ENCODE data around the gene MRPL28.
A peak's percentile ranks its signal among the peaks of the same experiment; 100 is the strongest.
"Not testable (repeated sequence)": the region's sequence is repeated elsewhere in the genome, so short reads cannot be mapped to it uniquely, and the experiment has no call there.

MRPL28 gene

GRCh38 chr16:359067-359763 lies 11.1 kb downstream of the MRPL28 start:
- no peak for DNase-seq

- DNase-seq, result no peak
Observed at GRCh38 chr16:356741-357140, 13.6 kb downstream of the MRPL28 start.

DNA sequence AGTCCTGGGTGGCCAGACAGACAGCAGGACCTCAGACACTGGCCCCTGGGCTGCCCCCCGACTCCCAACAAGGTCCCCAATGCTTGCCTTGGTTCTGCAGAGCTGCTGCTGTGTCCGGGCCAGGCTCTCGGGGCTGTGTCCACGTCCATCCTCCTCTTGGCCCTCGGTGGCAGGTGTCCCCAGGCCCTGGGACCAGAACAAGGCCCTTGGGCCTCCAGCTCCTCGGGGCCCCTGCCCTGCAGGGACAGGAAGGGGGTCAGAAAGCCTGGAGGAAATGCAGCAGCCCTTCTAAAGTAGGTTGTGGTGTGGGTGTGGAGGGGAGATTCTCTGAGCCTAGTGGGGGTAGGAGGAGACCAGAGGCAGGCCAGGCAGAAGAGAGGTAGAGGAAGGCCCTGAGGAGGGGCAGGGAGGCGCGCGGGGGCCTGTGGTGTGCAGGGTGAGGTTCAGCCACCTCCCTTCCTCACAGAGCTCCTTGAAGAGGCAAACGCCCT lies 15.3 kb downstream of the MRPL28 start:
- DNase-seq, result no peak

GRCh38 chr16:354291-354881 lies 16.0 kb downstream of the MRPL28 start:
- no peak for DNase-seq

GRCh38 chr16:353404-354290 lies 16.7 kb downstream of the MRPL28 start:
- DNase-seq, result no peak

DNA sequence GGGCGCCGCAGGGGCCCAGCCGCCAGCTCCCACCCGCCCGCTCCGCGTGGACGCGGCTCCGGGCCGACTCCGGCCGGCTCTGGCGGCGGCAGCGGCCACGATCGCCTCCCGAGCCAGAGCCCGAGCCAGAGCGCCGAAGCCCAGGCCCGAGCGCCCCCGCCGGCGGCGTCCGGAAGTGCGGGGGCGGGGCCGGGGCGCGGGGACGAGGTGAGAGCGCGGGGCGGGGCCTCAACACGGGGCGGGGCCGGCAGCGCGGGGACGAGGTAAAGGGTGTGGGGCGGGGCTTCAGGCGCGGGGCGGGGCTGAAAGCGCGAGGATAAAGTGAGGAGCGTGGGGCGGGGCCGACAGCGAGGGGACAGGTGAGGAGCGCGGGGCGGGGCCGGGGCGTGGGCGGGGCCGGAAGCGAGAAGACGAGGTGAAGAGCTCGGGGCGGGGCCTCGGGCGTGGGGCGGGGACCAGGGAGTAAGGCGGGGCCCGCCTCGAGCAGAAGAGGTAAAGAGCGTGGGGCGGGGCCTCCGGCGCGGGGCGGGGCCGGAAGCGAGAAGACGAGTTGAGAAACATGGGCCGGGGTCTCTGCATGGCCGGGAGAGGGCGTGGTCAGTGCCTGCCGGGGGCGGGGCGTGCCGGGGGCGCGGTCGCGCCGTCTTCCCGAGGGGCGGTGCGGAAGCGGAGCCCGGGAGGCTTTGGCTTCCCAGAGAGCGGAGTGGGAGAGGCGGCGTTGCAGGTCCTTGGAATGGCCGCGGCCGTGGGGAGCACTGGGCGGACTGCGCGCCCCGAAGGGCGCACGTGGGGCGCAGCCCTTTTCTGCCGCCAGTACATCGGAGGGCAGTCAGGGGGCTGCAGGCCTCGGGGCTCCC lies 17.6 kb downstream of the MRPL28 start, which contains the start of gene AXIN1:
Gene AXIN1, minus strand, starts transcription at position 177 of the 857 bp plus-strand sequence. CDS start 5,698 bp downstream, outside the sequence.
- DNase-seq, result peak; percentile 90

DNA sequence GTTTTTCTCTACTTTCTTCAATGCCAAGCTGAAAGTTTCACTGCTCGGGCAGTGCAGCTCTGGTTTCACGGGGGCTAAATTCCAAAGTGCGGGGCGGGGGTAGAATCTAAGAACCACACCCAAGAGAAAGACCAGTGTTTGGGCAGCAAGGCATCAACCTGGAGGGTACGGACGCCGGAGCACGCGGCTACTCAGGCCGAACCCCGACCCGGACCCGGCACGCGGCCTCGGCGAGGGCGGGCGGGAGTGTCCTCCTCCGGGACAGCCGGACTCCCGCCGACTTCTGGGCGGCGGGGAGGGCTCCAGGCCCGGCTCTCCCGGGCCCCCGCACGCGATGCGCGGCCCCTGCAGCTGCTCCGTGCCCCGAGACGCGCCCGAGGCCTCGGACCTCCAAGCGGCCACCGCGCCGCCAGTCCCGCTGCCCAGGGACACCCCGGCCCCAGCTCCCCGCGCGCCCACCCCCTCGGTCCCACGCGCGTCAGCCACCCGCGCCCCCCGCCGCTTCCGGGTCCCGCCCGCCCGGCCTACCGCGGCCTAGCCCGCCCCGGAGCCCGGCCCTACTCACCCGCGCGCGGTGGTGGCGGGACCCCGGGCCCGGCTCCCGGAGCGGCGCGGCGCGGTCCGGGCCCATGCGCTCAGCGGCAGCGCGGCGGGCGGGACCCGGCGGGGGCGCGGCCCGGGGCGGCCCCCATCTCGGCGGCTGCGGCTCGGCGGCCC lies 18.4 kb downstream of the MRPL28 start:
- no peak for DNase-seq

GRCh38 chr16:350203-350602 lies 20.1 kb downstream of the MRPL28 start:
- no peak for DNase-seq

DNA sequence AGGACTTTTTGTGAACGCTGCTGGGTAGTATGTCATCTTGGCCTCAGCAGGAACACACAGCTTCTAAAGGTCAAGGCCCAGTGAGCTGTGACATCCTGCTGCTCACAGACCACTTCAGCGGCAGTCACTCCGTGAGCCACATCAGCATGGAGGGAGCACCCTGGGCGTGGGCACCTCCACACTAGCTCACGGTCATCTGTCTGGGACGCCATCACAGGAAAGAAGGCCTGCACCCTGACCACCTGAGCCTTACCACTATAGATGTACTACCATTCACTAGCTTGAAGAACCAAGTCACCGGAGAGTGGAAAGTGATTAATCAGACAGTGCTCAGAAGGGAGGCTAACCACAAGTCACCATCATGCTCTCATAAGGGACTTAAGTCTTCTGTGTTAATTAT lies 21.1 kb downstream of the MRPL28 start:
- no peak for DNase-seq

DNA sequence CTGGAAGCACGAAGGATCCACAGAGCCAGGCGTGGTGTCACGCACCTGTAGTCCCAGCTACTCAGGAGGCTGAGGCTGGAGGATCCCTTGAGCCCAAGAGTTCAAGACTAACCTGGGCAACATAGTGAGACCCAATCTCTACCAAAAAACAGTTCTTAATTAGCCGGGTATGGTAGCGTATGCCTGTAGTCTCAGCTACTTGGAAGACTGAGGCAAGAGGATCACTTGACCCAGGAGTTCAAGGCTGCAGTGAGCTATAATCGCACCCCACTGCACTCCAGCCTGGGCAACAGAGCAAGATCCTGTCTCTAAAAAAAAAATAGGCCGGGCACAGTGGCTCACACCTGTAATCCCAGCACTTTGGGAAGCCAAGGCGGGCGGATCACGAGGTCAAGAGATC lies 21.8 kb downstream of the MRPL28 start:
- DNase-seq, result not testable (repeated sequence)

DNA sequence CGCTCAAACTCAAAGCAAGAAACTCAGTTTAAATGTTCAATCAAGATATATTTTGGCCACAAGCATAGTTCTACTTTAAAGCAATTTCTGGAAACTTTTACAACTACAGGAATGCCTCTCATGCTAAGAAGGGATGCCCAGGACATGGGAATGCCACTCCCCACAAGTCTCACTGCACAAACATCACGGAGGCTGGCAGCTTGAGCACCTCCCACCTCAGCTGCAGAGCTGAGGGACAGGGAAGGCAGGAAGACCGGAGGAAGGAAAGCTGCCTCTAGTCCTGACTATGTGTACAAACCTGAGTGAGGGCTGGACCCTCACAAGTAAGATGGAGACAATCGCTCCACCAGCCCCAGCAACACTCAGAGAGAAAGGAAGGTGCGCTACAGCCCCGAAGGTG lies 23.1 kb downstream of the MRPL28 start:
- DNase-seq, result no peak

DNA sequence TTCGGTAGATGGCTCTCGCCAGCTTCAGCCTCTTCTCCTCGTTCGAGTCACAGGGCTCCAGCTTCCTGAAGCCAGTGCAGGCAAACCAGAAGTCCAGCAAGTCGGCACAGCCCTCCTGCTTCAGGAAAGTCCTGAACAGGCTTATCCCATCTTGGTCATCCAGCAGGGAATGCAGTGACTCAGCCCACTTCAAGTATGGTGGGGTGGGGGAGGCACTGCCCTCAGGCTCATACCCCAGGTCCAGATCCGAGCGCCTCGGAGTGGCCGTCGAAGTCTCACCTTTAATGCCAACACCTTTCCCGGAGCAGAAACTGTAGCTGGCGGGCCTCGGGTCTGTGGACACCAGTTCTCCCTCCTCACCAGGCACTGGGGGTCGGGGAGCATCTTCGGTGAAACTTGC lies 23.8 kb downstream of the MRPL28 start:
- no peak for DNase-seq

- DNase-seq, result no peak
Observed at GRCh38 chr16:345772-346171, 24.6 kb downstream of the MRPL28 start.

DNA sequence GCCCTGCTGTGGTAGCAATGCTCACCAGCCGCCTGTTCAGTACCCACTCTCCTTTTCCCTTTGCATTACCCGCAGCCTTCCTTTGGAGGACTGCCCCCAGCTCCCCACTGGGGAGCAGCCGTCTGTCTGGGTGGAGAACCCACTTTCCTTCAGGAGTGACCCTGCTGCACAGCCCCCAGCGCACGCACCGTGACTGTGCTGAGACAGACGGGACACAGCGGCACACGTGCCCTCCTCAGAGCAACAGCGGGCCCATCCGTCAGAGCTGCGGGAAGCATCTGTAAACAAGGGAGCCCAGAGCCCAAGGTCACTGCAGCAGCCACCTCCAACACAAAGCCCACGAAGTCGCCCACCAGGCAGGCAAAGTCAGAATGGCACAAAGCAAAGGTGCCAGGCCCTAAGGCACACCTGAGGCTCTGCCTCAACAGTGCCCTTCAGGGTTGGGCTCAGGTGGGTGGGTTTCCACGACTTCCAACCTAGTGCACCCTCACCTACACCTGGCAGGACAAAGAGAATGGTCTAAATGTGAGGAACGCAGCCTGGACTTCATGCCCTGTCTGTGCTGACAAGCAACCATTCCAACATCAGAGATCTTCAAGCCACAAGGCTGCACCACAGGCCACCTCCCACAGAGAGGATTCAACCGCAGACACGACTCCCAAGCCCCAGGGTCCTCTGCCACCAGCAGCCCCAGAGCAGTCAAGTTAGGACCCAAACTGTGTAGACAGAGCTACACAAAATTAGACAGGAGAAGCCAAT lies 27.7 kb downstream of the MRPL28 start:
- no peak for DNase-seq

DNA sequence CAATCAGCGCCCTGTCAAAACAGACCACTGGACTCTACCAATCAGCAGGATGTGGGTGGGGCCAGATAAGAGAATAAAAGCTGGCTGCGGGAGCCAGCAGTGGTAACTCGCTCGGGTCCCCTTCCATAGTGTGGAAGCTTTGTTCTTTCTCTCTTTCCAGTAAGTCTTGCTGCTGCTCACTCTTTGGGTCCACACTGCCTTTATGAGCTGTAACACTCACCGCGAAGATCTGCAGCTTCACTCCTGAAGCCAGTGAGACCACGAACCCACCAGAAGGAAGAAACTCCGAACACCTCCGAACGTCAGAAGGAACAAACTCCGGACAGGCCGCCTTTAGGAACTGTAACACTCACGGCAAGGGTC lies 28.4 kb downstream of the MRPL28 start:
- DNase-seq, result not testable (repeated sequence)

- not testable (repeated sequence) for DNase-seq
Observed at GRCh38 chr16:341095-341973, 29.0 kb downstream of the MRPL28 start.

- DNase-seq, result no peak
Observed at GRCh38 chr16:340370-341091, 29.8 kb downstream of the MRPL28 start.

DNA sequence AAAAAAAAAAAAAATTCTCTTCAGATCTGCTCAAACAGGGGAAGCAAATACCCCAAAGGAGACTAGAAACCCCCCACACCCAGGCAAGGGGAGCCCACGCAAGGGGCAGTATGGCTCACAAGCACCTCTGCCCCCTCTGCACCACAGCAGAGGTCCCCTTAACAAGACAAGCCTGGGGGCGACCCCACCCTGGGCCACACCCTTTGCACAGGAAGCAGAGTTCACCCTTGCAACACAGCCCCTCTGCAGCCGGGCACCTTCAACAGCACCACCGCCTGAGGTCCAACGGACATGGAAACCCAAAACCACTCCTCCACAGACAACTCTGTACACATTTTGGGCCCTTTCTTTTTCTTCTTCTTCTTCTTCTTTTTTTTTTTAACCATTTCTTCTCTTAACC lies 30.7 kb downstream of the MRPL28 start:
- DNase-seq, result no peak

- DNase-seq, result no peak
Observed at GRCh38 chr16:337975-338575, 32.3 kb downstream of the MRPL28 start.
